ENCODE measurements around the gene KCND2.

- TF ChIP-seq, protein P1, sequence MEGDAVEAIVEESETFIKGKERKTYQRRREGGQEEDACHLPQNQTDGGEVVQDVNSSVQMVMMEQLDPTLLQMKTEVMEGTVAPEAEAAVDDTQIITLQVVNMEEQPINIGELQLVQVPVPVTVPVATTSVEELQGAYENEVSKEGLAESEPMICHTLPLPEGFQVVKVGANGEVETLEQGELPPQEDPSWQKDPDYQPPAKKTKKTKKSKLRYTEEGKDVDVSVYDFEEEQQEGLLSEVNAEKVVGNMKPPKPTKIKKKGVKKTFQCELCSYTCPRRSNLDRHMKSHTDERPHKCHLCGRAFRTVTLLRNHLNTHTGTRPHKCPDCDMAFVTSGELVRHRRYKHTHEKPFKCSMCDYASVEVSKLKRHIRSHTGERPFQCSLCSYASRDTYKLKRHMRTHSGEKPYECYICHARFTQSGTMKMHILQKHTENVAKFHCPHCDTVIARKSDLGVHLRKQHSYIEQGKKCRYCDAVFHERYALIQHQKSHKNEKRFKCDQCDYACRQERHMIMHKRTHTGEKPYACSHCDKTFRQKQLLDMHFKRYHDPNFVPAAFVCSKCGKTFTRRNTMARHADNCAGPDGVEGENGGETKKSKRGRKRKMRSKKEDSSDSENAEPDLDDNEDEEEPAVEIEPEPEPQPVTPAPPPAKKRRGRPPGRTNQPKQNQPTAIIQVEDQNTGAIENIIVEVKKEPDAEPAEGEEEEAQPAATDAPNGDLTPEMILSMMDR (IDR thresholded peaks at IDR 0.05; ENCODE audit: borderline replicate concordance, extremely low read depth, low read length, poor library complexity, severe bottlenecking): no peak
- TF ChIP-seq EZH2 (IDR thresholded peaks at IDR 0.05; ENCODE audit: borderline replicate concordance, low read depth, low read length, severe bottlenecking): no peak
Observed at GRCh38 chr7:120254845-120255244, 18.1 kb upstream of the KCND2 start.

Measured in DND-41 (cell line).